HUES48 (cell line): Measurements from ENCODE around the gene MAST2.
A peak's percentile ranks its signal among the peaks of the same experiment; 100 is the strongest.
"Not testable (repeated sequence)": the region's sequence is repeated elsewhere in the genome, so short reads cannot be mapped to it uniquely, and the experiment has no call there.

Experiments
- H3K27ac ChIP-seq: one replicate; pipeline ENCODE4 v1.7.0; 2013; ENCODE audit warnings: low read depth, low read length, inconsistent platforms
- H3K27me3 ChIP-seq: 2 replicates; pipeline ENCODE4 v1.6.1; 2013; ENCODE audit warnings: mild to moderate bottlenecking, low read length; ENCODE audit not compliant: control insufficient read depth, insufficient read depth
- H3K36me3 ChIP-seq: 2 replicates; pipeline ENCODE4 v1.6.1; 2013; ENCODE audit warnings: low read length; ENCODE audit not compliant: control insufficient read depth, insufficient read depth
- H3K4me1 ChIP-seq: 2 replicates; pipeline ENCODE4 v1.6.1; 2013; ENCODE audit warnings: mild to moderate bottlenecking, low read length; ENCODE audit not compliant: control insufficient read depth, insufficient read depth
- H3K4me3 ChIP-seq: 2 replicates; pipeline ENCODE4 v1.5.1; 2013; ENCODE audit warnings: mild to moderate bottlenecking, low read depth, low read length
- H3K9ac ChIP-seq: 2 replicates; pipeline ENCODE4 v1.6.1; 2013; ENCODE audit warnings: mild to moderate bottlenecking, low read depth, low read length, moderate library complexity
- H3K9me3 ChIP-seq: 2 replicates; pipeline ENCODE4 v1.6.1; 2013; ENCODE audit warnings: low read length; ENCODE audit not compliant: control insufficient read depth, insufficient read depth

Gene MAST2

DNA sequence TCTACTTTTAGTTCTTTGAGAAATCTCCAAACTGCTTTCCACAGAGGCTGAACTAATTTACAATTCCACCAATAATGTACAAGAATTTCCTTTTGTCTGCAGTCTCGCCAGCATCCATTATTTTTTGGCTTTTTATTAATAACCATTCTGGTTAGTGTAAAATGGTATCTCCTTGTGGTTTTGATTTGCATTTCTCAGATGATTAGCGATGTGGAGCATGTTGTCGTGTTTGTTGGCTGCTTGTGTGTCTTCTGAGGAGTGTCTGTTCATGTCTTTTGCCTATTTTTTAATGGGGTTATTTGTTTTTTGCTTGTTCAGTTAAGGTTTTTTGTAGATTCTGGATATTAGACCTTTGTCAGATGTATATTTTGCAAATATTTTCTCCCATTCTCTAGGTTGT lies 131.5 kb downstream of the MAST2 start:
- no peaks in the 10 kb centered on the region for H3K27me3 ChIP-seq
- H3K4me1 ChIP-seq, result peaks cover 21% of the 10 kb centered on the region
- H3K9ac ChIP-seq, result no peak overlapping the region
- no peaks in the 10 kb centered on the region for H3K9me3 ChIP-seq
- H3K27ac ChIP-seq, result no peak overlapping the region
- no peaks in the 10 kb centered on the region for H3K36me3 ChIP-seq
- no peak overlapping the region for H3K4me3 ChIP-seq

DNA sequence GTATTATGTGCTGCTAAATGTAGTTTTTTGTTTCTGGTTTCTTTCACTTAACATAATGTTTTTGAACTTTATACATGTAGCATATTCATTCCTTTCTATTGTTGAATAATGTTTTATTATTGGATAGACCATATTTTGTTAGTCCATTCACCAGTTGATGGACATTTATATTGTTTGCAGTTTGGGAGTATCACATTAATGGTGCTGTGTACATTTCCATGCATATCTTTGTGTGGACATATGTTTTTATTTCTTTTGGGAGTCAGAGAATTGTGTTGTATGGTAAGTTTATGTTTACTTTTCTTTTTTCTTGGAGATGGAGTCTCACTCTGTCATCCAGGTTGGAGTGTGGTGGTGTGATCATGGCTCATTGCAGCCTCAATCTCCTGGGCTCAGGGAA lies 134.6 kb downstream of the MAST2 start:
- peaks cover 22% of the 10 kb centered on the region for H3K4me1 ChIP-seq
- no peaks in the 10 kb centered on the region for H3K36me3 ChIP-seq
- no peak overlapping the region for H3K4me3 ChIP-seq
- no peak overlapping the region for H3K27ac ChIP-seq
- no peak overlapping the region for H3K9ac ChIP-seq
- no peaks in the 10 kb centered on the region for H3K27me3 ChIP-seq
- H3K9me3 ChIP-seq, result no peaks in the 10 kb centered on the region

DNA sequence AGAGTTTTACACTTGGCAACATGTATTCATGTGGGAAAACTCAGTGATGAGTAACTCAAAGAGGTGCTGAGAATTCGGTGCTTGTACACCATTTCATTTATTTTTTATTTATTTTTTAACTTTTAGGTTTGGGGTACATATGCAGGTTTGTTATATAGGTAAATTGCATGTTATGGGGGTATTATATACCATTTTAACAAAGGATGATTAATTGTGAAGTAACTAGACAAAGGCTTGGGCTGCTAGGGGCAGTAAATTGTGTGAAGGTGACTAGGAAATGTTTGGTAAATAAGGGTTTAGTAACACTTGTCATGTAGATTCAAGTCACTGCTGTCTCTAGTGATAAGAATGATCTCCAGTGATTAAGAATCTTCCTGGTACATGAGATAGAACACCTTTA lies 139.0 kb downstream of the MAST2 start:
- no peaks in the 10 kb centered on the region for H3K9me3 ChIP-seq
- peaks cover 19% of the 10 kb centered on the region for H3K4me1 ChIP-seq
- H3K36me3 ChIP-seq, result no peaks in the 10 kb centered on the region
- no peaks in the 10 kb centered on the region for H3K27me3 ChIP-seq
- H3K27ac ChIP-seq, result peak overlapping the region; percentile 55
- H3K9ac ChIP-seq, result no peak overlapping the region
- no peak overlapping the region for H3K4me3 ChIP-seq

DNA sequence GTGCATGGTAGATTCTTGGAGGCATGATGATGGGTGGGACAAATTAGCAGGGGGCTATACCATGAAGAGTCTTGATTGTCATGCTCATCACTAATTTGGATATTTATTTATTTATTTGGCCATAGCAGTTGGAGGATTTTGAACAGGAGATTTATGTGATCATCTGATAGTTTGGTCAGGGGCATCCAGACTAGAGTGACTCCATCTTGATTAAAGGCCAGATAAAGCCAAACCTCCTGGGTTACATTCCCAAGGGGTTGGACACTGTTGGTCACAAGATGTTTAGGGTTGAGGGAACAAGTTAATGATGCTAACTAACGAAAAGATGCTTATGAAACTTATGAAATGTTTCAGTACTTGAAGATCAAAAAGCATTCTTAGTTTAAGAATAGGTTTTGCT lies 139.8 kb downstream of the MAST2 start:
- Histone ChIP-seq H3K27ac (no peak overlapping the region), H3K36me3 (no peaks in the 10 kb centered on the region), H3K9ac (no peak overlapping the region), H3K27me3 (no peaks in the 10 kb centered on the region), H3K4me1 (peaks cover 19% of the 10 kb centered on the region), H3K4me3 (no peak overlapping the region), H3K9me3 (no peaks in the 10 kb centered on the region)

DNA sequence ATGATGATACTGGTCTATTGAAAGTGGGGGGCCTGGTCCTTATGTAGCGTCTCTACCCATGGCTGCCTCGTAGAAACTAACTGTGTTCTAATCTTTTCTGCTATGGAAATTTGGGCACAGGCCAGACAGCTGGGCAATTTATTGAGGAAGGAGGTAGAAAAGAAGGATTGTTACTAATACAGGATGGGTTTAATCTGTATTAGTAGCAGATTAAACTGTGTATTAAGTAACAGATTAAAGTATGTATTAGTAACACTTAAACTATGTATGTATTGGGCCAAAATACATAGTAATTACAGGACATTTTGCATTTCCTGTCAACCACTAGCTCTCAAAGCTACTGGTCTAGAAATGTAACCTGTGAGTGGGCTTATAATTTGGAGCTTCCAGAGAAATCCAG lies 142.0 kb downstream of the MAST2 start:
- no peak overlapping the region for H3K4me3 ChIP-seq
- no peak overlapping the region for H3K27ac ChIP-seq
- peaks cover 19% of the 10 kb centered on the region for H3K4me1 ChIP-seq

DNA sequence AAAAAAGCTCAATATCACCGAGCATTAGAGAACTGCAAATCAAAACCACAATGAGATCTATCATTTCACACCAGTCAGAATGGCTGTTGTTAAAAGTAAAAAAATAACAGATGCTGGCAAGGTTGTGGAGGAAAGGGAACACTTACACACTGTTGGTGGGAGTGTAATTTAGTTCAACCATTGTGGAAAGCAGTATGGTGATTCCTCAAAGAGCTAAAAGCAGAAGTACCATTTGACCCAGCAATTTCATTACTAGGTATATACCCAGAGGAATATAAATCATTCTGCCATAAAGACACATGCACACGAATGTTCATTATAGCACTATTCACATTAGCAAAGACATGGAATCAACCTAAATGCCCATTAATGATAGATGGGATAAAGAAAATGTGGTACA lies 146.1 kb downstream of the MAST2 start:
- H3K4me1 ChIP-seq, result peaks cover 32% of the 10 kb centered on the region
- H3K36me3 ChIP-seq, H3K9me3 ChIP-seq, H3K27me3 ChIP-seq, H3K27ac ChIP-seq, H3K4me3 ChIP-seq, H3K9ac ChIP-seq: not testable (repeated sequence)

More for the DNA sequence above, 142.0 kb downstream of the MAST2 start:
- no peaks in the 10 kb centered on the region for H3K27me3 ChIP-seq
- H3K9ac ChIP-seq, result no peak overlapping the region
- no peaks in the 10 kb centered on the region for H3K9me3 ChIP-seq
- no peaks in the 10 kb centered on the region for H3K36me3 ChIP-seq

DNA sequence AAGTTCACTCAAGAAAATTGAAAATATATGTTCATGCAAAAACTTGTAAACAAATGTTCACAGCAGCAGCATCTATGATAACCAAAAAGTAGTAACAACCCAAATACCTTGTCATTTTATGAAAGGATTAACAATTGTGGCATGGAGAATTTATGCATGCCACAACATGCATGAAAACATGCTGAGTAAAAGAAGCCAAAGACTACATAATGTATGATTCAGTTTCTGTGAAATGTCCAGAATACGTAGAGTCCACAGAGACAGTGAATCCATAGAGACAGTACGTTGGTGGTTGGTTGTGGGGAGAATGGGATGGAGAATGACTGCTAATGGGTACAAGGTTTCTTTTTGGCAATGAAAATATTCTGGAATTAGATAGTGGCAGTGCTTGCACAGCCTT lies 148.7 kb downstream of the MAST2 start:
- H3K9ac ChIP-seq, result no peak overlapping the region
- no peak overlapping the region for H3K27ac ChIP-seq
- H3K36me3 ChIP-seq, result no peaks in the 10 kb centered on the region
- no peaks in the 10 kb centered on the region for H3K27me3 ChIP-seq
- H3K4me3 ChIP-seq, result no peak overlapping the region
- H3K9me3 ChIP-seq, result no peaks in the 10 kb centered on the region
- H3K4me1 ChIP-seq, result peaks cover 30% of the 10 kb centered on the region

DNA sequence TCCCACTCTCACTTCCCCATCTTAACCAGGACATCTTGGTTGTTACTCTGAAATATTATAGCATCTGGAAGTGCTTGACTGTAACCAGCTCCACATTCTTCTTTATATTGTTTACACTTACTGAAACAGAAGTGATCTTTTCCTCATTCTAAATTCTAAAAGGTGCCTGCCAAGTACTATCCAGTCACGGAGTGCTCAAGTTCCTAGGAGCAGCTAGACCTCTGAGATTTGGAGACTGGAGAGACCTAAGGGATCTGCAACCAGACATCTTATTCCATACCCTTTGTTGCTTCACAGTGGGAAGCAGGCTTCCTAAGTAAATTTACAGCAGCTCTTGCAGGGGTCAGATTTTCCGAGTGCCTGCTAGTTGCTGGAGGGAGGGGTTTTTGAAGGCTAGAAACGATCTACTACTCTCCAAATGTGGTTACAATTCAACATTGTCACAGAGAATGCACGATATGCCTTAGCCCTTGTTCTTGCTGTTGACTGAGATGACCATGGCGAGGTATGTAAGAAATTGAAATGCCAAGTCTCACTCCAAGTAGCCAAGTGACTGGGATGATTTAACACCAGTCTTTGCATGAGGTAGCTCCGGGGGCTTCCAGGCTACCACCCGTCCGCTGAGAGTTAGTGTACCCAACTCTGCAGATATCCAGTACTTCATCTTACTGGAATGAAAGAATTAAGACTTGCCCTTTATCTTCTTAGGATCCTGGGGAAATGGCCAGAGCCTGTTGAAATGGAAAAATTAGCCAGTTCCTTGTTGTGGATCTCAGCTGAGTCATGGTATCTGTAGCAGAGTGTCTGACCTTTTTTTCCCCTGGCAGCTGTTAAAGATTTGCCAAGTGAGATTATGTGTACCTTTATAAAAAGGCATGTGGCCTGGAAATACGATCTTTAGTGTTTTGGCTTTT lies 150.8 kb downstream of the MAST2 start:
- Histone ChIP-seq H3K4me1 (peaks cover 35% of the 10 kb centered on the region), H3K36me3 (no peaks in the 10 kb centered on the region), H3K27ac (peak overlapping the region; percentile 92), H3K4me3 (peak overlapping the region; percentile 34), H3K9ac (0 out of 2 replicates have a peak overlapping the region, but pooled peaks have one; percentile 1), H3K9me3 (no peaks in the 10 kb centered on the region), H3K27me3 (no peaks in the 10 kb centered on the region)

DNA sequence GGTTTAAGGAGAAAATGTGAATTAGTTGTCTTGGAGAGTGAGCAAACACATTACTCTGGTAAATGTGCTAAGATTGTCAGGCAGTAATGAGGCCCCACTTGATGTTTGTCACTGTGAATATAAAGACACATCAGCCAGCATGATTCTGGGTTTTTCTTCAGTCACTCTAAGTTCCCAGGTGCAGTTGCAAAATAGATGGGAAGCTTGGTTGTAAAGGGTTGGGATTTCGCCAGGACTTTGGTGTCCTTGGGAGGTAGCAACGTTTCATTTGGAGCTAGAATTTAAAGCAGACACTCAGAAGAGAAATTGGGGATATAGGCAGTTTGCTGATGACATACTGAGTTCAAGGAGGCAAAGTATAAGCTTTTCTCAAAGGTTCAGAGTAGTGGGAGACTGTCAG lies 154.3 kb downstream of the MAST2 start:
- peaks cover 9% of the 10 kb centered on the region; the same call in 1 of the 2 replicates for H3K36me3 ChIP-seq
- peaks cover 28% of the 10 kb centered on the region for H3K4me1 ChIP-seq
- H3K4me3 ChIP-seq, result no peak overlapping the region
- H3K27ac ChIP-seq, result no peak overlapping the region
- no peaks in the 10 kb centered on the region for H3K27me3 ChIP-seq
- no peaks in the 10 kb centered on the region for H3K9me3 ChIP-seq
- H3K9ac ChIP-seq, result no peak overlapping the region

DNA sequence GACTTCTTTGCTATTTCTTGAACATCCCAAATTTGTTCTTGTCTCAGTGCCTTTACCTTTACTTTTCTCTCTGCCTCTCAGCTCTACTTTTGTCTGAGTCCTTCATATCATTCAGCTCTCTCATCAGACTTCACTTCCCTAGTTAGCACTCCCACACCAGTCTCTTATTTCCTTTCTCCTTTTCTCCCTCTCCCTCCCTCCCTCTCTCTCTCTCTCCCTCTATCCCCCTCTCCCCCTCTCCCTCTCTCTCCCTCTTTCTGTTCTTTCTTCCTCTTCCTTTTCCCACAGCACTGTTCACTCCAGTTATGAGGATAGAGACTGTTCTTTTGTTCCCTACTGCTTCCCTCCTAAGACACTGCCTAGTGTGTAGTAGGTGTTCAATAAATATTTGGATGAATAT lies 154.9 kb downstream of the MAST2 start:
- Histone ChIP-seq H3K27me3 (no peaks in the 10 kb centered on the region), H3K4me3 (no peak overlapping the region), H3K4me1 (peaks cover 22% of the 10 kb centered on the region), H3K27ac (no peak overlapping the region), H3K36me3 (peaks cover 9% of the 10 kb centered on the region; the same call in 1 of the 2 replicates), H3K9me3 (no peaks in the 10 kb centered on the region), H3K9ac (no peak overlapping the region)

DNA sequence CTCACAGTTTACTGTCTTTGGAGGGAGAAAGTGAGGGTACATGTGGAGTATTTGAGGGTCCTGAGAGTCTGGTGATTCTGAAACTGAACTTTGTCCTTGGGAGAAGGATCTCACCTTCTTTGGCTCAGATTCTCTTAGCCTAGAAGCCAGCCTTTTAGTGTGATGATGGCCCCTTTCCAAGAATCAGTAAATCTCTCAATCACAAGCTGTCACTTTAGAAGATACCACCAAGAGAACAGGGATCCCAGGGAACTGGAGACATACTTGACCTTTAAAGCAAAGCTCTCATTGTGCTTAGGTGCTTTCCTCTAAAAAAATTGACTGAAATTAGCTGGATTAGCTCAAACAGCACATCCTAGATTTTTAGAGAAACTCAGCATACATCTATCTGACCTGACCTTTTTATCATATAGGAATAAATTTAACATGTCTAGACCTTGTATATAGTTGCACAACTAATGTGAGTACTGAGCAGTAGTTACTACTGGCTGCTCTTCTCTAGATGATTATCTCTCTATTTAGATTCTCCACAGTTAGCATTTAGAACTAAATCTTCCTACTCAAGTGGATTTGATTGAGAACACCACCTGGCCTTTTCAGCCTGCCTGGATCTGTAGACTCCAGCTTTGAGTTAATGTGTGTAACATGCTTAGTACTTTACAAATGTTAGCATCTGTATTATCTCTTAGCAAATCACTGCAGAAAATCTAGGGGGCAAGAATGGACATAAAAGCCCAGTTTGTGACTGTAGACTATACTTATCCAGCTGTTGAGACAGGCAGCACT lies 157.7 kb downstream of the MAST2 start:
- Histone ChIP-seq H3K9me3 (no peaks in the 10 kb centered on the region), H3K36me3 (peaks cover 9% of the 10 kb centered on the region; the same call in 1 of the 2 replicates), H3K9ac (no peak overlapping the region), H3K4me1 (0 out of 2 replicates have a peak, but pooled peaks cover 5% of the 10 kb centered on the region), H3K4me3 (no peak overlapping the region), H3K27me3 (no peaks in the 10 kb centered on the region), H3K27ac (no peak overlapping the region)
